Measurements from ENCODE around the gene IKZF1. TPM values are rescaled to one million over a fixed set of nuclear protein-coding genes. Genes with fewer than 3 reads are reported as not detected.

The IKZF1 gene
- total and polyA plus RNA-seq, 2 donors: 99.0 to 124 TPM

DNA sequence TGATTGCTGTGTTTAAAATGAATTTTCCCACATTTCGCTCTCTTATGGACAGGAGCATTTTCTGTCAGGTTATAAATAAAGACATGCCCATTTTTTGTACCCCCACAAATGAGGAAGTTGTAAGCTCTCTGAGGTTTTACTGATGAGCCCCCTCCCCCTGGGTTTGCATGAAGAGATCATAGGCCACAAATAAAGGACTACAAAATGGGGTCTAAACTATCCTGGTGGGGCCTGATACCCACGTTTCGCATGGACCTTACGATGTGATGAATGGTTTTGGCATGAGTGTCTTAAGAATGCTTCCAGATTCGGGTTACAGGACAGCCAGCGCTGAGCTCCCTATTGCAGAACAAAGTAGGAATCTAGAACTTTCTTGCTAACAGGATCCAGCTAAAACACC lies 5.8 kb downstream of the IKZF1 start:
- Histone ChIP-seq H3K9me3 (ENCODE audit: control insufficient read depth in 2 of 2, insufficient read depth in 1 of 2, low read length in 1 of 2) (no peaks in the 10 kb centered on the region), H3K4me1 (ENCODE audit: control insufficient read depth in 2 of 2, insufficient read depth in 2 of 2, low read length in 2 of 2) (peaks cover 19 to 44% of the 10 kb centered on the region in 2 donors), H3K27ac (ENCODE audit: low read depth in 1 of 2, low read length in 1 of 2) (peak overlapping the region; percentile 88 to 96), H3K27me3 (ENCODE audit: control insufficient read depth in 2 of 2, insufficient read depth in 1 of 2, low read length in 1 of 2) (no peaks in the 10 kb centered on the region), H3K4me3 (ENCODE audit: low read length in 2 of 2) (peak overlapping the region; percentile 58 to 91), H3K36me3 (ENCODE audit: control insufficient read depth in 2 of 2, insufficient read depth in 2 of 2, low read length in 1 of 2) (peaks cover 8 to 12% of the 10 kb centered on the region in 2 donors)
- WGBS: 33% methylated on average over 6 of the region's 6 CpGs
- DNase-seq (ENCODE audit: low read depth in 6 of 9, low spot score in 9 of 9): peak in 3 of 9 donors; percentile 56 to 81 (median 64)

DNA sequence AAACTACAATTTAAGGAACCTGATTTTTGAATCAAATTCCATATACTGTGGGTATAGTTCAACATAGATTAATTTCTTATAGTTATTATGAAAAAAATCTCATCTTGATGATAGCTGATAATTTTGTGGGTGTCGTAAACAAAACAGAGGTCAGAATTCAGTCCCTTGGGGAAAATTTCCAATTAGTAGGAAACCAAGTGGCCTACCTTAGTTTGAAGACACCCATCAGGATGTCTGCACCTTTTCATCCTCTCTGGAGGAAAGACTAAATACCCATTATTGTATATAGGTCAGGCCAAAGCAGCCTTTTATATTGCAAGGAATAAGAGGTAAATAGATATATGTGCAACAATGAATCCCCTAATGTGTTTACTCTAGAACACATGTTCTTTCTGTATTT lies 6.4 kb downstream of the IKZF1 start:
- Histone ChIP-seq H3K9me3 (ENCODE audit: control insufficient read depth in 2 of 2, insufficient read depth in 1 of 2, low read length in 1 of 2) (no peaks in the 10 kb centered on the region), H3K4me3 (ENCODE audit: low read length in 2 of 2) (peak overlapping the region; percentile 58 to 91), H3K27ac (ENCODE audit: low read depth in 1 of 2, low read length in 1 of 2) (peak overlapping the region; percentile 88 to 96), H3K36me3 (ENCODE audit: control insufficient read depth in 2 of 2, insufficient read depth in 2 of 2, low read length in 1 of 2) (peaks cover 10 to 17% of the 10 kb centered on the region in 2 donors), H3K27me3 (ENCODE audit: control insufficient read depth in 2 of 2, insufficient read depth in 1 of 2, low read length in 1 of 2) (no peaks in the 10 kb centered on the region), H3K4me1 (ENCODE audit: control insufficient read depth in 2 of 2, insufficient read depth in 2 of 2, low read length in 2 of 2) (peaks cover 25 to 50% of the 10 kb centered on the region in 2 donors)
- WGBS: 68% methylated on average over 1 of the region's 1 CpG
- peak in 1 of 9 donors; percentile 43 for DNase-seq (ENCODE audit: low read depth in 6 of 9, low spot score in 9 of 9)

DNA sequence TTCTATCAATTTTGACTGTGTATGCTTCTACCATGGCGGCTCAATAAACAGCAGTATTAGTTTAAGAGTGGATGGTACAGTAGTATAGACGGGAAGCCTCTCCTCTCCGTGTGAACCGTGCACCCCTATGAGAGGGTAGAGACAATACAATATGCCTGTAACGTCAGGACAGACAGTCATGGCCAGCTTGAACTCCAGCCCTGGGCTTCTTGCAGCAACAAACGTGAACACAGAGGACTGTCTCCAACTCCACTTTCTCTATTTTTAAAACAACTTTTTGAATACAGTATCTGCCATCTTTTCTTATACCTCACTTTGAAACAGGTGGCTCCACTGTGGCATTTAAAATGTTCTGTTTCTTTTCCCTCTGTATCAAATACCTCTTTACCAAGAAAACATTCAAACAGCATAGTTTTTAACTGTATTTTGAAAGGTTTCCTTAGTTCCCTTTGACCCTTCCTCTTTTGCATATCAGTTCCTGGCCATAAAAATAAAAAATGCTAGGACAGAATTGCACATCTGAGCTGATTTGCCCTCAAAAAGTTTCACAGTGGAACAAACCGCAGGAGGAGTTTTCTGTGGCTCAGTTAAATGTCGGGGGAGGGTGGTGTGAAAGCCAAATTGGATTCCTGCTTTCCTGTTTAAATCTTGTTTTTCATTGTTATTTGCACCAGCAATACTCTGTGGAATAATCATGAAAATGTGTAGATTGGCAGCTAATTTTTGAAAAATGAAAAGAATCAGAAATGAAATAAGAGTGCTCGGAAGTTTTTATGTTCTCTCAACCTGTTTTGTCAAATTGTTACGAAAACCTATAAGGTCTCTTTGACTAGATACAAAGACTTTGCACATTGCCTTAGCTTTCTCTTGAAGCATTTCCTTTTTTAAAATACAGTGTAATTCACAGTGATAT lies 8.0 kb downstream of the IKZF1 start:
- peaks cover 12 to 18% of the 10 kb centered on the region in 2 donors for H3K36me3 ChIP-seq (ENCODE audit: control insufficient read depth in 2 of 2, insufficient read depth in 2 of 2, low read length in 1 of 2)
- no peaks in the 10 kb centered on the region for H3K9me3 ChIP-seq (ENCODE audit: control insufficient read depth in 2 of 2, insufficient read depth in 1 of 2, low read length in 1 of 2)
- H3K4me1 ChIP-seq (ENCODE audit: control insufficient read depth in 2 of 2, insufficient read depth in 2 of 2, low read length in 2 of 2): peaks cover 35 to 63% of the 10 kb centered on the region in 2 donors
- H3K27me3 ChIP-seq (ENCODE audit: control insufficient read depth in 2 of 2, insufficient read depth in 1 of 2, low read length in 1 of 2): no peaks in the 10 kb centered on the region
- peak overlapping the region; percentile 58 to 91 for H3K4me3 ChIP-seq (ENCODE audit: low read length in 2 of 2)
- H3K27ac ChIP-seq (ENCODE audit: low read depth in 1 of 2, low read length in 1 of 2): peak overlapping the region; percentile 88 to 98
- WGBS: 9% methylated on average over 10 of the region's 10 CpGs
- peak in 2 of 9 donors; percentile 59 to 79 for DNase-seq (ENCODE audit: low read depth in 6 of 9, low spot score in 9 of 9)

DNA sequence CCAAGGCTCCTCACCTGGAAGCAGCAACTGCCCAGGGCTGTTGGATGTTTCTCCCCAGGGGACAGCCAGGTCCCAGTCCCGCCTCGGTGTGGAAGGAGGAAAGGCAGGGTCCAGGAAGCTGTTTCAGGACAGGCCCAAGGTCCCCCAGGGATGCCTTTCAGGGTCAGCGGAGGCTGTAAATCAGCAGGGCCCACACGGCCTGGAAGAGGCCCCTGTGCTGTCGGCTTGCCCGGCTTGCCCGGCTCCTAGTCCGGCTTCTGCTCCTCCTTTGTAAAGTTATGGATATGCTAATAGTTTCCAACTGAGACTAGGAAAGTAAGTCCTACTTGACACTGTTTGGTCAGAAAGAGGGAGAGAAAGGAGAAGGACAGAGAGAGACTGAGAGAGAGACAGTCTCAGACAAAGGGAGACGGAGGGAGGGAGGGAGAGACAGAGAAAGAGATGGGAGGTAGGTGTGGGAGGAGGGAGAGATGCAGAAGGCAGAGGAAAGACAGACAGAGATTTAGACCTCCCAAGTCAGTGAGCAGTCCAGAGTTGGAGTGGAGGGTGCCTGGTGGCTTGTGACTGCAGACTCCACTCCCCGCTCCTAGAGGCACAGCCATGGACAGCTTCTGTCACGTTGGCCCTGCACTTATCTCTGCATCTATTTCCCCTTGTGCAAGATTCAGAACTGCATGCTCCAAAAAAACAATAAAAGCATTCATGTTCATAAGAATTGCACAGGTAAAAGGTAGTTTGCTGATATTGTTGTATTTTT lies 10.5 kb downstream of the IKZF1 start:
- H3K36me3 ChIP-seq (ENCODE audit: control insufficient read depth in 2 of 2, insufficient read depth in 2 of 2, low read length in 1 of 2): peaks cover 20 to 25% of the 10 kb centered on the region in 2 donors
- H3K27me3 ChIP-seq (ENCODE audit: control insufficient read depth in 2 of 2, insufficient read depth in 1 of 2, low read length in 1 of 2): no peaks in the 10 kb centered on the region
- H3K4me1 ChIP-seq (ENCODE audit: control insufficient read depth in 2 of 2, insufficient read depth in 2 of 2, low read length in 2 of 2): peaks cover 48 to 71% of the 10 kb centered on the region in 2 donors
- H3K9me3 ChIP-seq (ENCODE audit: control insufficient read depth in 2 of 2, insufficient read depth in 1 of 2, low read length in 1 of 2): no peaks in the 10 kb centered on the region
- H3K4me3 ChIP-seq (ENCODE audit: low read length in 2 of 2): peak overlapping the region; percentile 1 to 38
- DNase-seq (ENCODE audit: low read depth in 6 of 9, low spot score in 9 of 9): no peak
- 72% methylated on average over 11 of the region's 11 CpGs for WGBS
- H3K27ac ChIP-seq (ENCODE audit: low read depth in 1 of 2, low read length in 1 of 2): peak overlapping the region; percentile 79 to 94

DNA sequence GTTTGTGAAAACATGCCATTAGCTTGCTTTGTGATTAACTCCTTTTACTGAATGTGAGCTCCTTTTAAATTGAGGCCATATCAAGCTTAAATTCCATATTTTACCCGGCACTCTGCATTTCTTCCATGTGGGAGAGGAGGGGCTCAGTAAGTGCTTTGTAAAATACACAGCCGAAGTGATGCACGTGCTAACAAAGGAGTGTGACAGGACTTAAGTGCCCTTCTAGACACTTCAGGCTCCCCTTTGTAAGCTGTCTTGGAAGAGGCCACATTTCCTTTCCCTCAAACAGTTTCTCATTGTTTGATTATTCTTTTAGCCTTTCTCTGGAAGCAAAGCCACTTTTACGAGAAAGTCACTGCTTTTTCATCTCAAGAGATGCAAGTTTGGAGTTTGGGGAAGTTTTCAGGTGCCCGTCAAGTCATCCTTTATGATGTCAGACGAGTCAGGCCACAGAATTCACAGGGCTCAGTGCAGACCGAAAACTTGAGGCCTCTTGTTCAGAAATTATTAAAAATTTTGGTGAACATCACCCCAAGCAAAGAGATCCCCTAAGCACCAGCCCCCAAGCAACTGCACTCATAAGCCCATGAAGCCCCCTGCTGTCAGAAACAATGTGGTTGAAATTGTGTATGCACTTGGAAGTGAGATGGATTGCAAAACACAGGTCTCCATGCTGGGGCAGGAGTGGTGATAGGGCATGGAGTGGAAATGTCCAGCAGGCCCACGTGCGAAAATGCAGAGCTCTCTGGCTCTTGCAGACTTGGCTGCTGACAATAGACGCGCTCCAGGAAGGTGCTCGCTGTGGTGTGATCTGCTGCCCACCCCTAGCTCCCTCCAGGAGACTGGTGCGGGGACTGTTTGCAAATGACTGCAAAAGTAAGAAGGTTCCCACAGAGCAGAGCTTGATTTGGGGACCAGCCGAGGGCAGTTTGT lies 11.5 kb downstream of the IKZF1 start:
- Histone ChIP-seq H3K4me1 (ENCODE audit: control insufficient read depth in 2 of 2, insufficient read depth in 2 of 2, low read length in 2 of 2) (peaks cover 50 to 69% of the 10 kb centered on the region in 2 donors), H3K9me3 (ENCODE audit: control insufficient read depth in 2 of 2, insufficient read depth in 1 of 2, low read length in 1 of 2) (no peaks in the 10 kb centered on the region), H3K27me3 (ENCODE audit: control insufficient read depth in 2 of 2, insufficient read depth in 1 of 2, low read length in 1 of 2) (no peaks in the 10 kb centered on the region), H3K27ac (ENCODE audit: low read depth in 1 of 2, low read length in 1 of 2) (peak overlapping the region; percentile 79 to 94), H3K36me3 (ENCODE audit: control insufficient read depth in 2 of 2, insufficient read depth in 2 of 2, low read length in 1 of 2) (peaks cover 20 to 31% of the 10 kb centered on the region in 2 donors), H3K4me3 (ENCODE audit: low read length in 2 of 2) (peak overlapping the region; percentile 16 to 38)
- 42% methylated on average over 14 of the region's 14 CpGs for WGBS
- peak in 1 of 9 donors; percentile 76 for DNase-seq (ENCODE audit: low read depth in 6 of 9, low spot score in 9 of 9)

DNA sequence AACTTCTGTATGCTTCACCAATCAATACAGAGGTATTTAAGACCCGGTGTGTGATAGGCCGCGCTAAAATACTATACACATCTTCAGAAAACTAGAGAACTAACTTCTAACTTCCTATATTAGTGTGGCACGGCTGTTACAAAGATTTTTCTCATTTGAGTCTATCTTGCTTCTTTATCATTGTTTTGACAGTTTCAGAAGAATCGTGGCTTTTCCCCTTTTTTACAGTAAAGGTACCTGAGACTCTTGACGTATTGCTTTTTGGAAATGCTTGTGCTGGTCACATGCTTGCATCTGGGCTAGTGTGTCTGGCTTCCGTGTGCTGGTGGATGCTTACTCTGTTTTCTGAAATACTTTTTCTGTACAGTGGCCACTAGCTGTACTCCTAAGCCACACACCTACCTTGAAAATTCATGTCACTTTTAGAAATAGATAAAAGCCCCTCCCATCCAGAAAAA lies 12.7 kb downstream of the IKZF1 start:
- 35% methylated on average over 7 of the region's 7 CpGs for WGBS
- Histone ChIP-seq H3K9me3 (ENCODE audit: control insufficient read depth in 2 of 2, insufficient read depth in 1 of 2, low read length in 1 of 2) (no peaks in the 10 kb centered on the region), H3K27ac (ENCODE audit: low read depth in 1 of 2, low read length in 1 of 2) (peak overlapping the region; percentile 61 to 79), H3K27me3 (ENCODE audit: control insufficient read depth in 2 of 2, insufficient read depth in 1 of 2, low read length in 1 of 2) (no peaks in the 10 kb centered on the region), H3K4me1 (ENCODE audit: control insufficient read depth in 2 of 2, insufficient read depth in 2 of 2, low read length in 2 of 2) (peaks cover 56 to 72% of the 10 kb centered on the region in 2 donors), H3K36me3 (ENCODE audit: control insufficient read depth in 2 of 2, insufficient read depth in 2 of 2, low read length in 1 of 2) (peaks cover 20 to 41% of the 10 kb centered on the region in 2 donors), H3K4me3 (ENCODE audit: low read length in 2 of 2) (peak overlapping the region in 1 of 2 donors; percentile 6)
- DNase-seq (ENCODE audit: low read depth in 6 of 9, low spot score in 9 of 9): peak in 2 of 9 donors; percentile 66 to 78

DNA sequence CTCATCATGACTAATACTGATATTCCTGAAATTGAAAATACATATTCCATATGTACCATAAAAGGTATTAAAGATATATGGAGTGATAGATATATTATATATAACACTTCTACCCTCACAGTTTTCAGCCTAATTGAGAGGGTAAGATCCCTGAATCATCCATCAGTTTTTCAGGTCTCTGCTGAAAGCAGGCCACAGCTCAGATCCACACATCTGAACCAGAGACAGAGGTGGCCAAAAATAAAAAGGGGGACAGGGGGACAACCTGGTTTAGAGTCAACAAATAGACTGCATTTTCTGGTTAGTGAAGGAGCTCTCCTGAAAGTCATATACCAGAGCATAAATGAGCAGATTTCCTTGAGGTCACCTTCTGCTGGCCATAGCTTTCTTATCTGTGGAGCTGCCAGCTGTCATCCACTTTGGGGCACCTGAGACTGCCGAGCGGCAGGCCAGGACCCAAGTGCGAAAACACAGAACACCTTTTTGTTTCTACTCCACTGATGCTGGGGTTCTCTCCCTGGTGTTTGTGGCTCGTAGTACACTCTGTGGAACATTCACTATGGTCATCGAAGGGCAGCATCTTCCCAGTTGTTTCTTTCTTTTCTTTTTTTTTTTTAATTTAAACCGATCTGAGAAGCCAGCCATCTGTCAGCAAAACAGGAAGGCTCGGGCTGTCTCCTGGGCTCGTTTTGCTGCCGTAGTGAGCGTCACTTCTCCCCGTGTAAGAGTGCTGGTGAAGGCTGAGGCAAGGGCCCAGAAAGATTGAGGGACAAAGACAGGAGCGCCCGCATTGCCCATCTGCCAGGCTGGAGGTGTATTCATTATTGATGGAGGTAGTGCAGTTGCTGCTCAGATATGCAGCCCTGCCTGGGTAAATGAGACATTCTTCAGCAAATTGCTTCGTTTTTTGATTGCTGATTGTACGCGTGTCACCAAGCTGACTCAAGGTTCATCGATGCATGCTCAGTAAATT lies 13.5 kb downstream of the IKZF1 start:
- DNase-seq (ENCODE audit: low read depth in 6 of 9, low spot score in 9 of 9): peak in 1 of 9 donors; percentile 67
- 47% methylated on average over 17 of the region's 17 CpGs for WGBS
- peak overlapping the region in 1 of 2 donors; percentile 37 for H3K4me3 ChIP-seq (ENCODE audit: low read length in 2 of 2)
- H3K4me1 ChIP-seq (ENCODE audit: control insufficient read depth in 2 of 2, insufficient read depth in 2 of 2, low read length in 2 of 2): peaks cover 56 to 72% of the 10 kb centered on the region in 2 donors
- H3K9me3 ChIP-seq (ENCODE audit: control insufficient read depth in 2 of 2, insufficient read depth in 1 of 2, low read length in 1 of 2): no peaks in the 10 kb centered on the region
- peak overlapping the region; percentile 79 to 91 for H3K27ac ChIP-seq (ENCODE audit: low read depth in 1 of 2, low read length in 1 of 2)
- H3K27me3 ChIP-seq (ENCODE audit: control insufficient read depth in 2 of 2, insufficient read depth in 1 of 2, low read length in 1 of 2): no peaks in the 10 kb centered on the region
- peaks cover 26 to 49% of the 10 kb centered on the region in 2 donors for H3K36me3 ChIP-seq (ENCODE audit: control insufficient read depth in 2 of 2, insufficient read depth in 2 of 2, low read length in 1 of 2)

Measured in thymus (tissue), 11 donors.